OCI-LY3 (cell line): Measurements from ENCODE around the gene AMT.

Source experiments
- H2AFZ ChIP-seq: fragments of 200-600, 300-600 bp; shearing (Covaris generic); 2 replicates; pipeline ENCODE4 v1.6.0; 2014; ENCODE audit warnings: antibody characterized with exemption, low read depth, low read length
- H3K27ac ChIP-seq: fragments of 200-600, 300-600 bp; sonication (generic); 2 replicates; pipeline ENCODE4 v1.5.1; 2014; ENCODE audit warnings: mild to moderate bottlenecking, low read length, moderate library complexity, mixed read lengths
- H3K27me3 ChIP-seq: fragments of 200-600, 300-600 bp; sonication (generic); 2 replicates; pipeline ENCODE4 v1.6.1; 2014; ENCODE audit warnings: low read depth, low read length, mixed read lengths
- H3K36me3 ChIP-seq: fragments of 200-600, 300-600 bp; sonication (generic); replicated peaks from 2 replicates; pipeline ENCODE3; 2014; ENCODE audit warnings: low read depth, low read length, mixed read lengths
- H3K4me1 ChIP-seq: fragments of 300-600, 200-600 bp; sonication (generic); 2 replicates; pipeline ENCODE4 v1.6.1; 2014; ENCODE audit warnings: low read length, mixed read lengths
- H3K4me2 ChIP-seq: fragments of 200-600, 300-600 bp; sonication (generic); 2 replicates; pipeline ENCODE4 v1.6.1; 2014; ENCODE audit warnings: low read length, mixed read lengths
- H3K4me3 ChIP-seq: fragments of 300-600, 200-600 bp; sonication (generic); 2 replicates; pipeline ENCODE4 v1.5.1; 2014; ENCODE audit warnings: antibody characterized with exemption, mild to moderate bottlenecking, low read length, moderate library complexity
- H3K79me2 ChIP-seq: fragments of 300-600, 200-600 bp; shearing (Covaris generic); 2 replicates; pipeline ENCODE4 v1.6.1; 2014; ENCODE audit warnings: mild to moderate bottlenecking, low read length, mixed read lengths
- H3K9ac ChIP-seq: fragments of 300-600, 200-600 bp; shearing (Covaris generic); 2 replicates; pipeline ENCODE4 v1.6.0; 2014; ENCODE audit warnings: mild to moderate bottlenecking, low read length, moderate library complexity
- H3K9me3 ChIP-seq: fragments of 200-600, 300-600 bp; shearing (Covaris generic); 2 replicates; pipeline ENCODE4 v1.6.1; 2014; ENCODE audit warnings: low read length, mixed read lengths; ENCODE audit not compliant: insufficient read depth
- H4K20me1 ChIP-seq: fragments of 200-600, 300-600 bp; sonication (generic); 2 replicates; pipeline ENCODE4 v1.6.1; 2016; ENCODE audit warnings: low read length, mixed read lengths; ENCODE audit not compliant: insufficient read depth
- EZH2phosphoT487 ChIP-seq: fragments of 200-600 bp; shearing (Covaris generic); IDR thresholded peaks from 2 replicates; pipeline ENCODE4 v1.6.1; 2018; ENCODE audit warnings: antibody characterized with exemption, mixed run types, low read depth
- TF ChIP-seq, protein P1 (sequence below): fragments of 200-600, 300-600 bp; sonication (generic); IDR thresholded peaks from 2 replicates; pipeline ENCODE4 v1.5.1; 2014; ENCODE audit warnings: antibody characterized with exemption, low read length, low read depth

The AMT gene

GRCh38 chr3:49387721-49388120 is 34.6 kb downstream of the AMT start:
- H3K4me1 ChIP-seq: peaks cover 11% of the 10 kb centered on the region
- H3K79me2 ChIP-seq: peaks cover 99% of the 10 kb centered on the region
- no peak overlapping the region for H3K4me2 ChIP-seq
- no peak overlapping the region for H3K4me3 ChIP-seq
- no peak overlapping the region for H3K27ac ChIP-seq
- no peak overlapping the region for H3K9ac ChIP-seq
- H2AFZ ChIP-seq: no peak overlapping the region
- no peaks in the 10 kb centered on the region for H3K27me3 ChIP-seq
- TF ChIP-seq, protein P1, sequence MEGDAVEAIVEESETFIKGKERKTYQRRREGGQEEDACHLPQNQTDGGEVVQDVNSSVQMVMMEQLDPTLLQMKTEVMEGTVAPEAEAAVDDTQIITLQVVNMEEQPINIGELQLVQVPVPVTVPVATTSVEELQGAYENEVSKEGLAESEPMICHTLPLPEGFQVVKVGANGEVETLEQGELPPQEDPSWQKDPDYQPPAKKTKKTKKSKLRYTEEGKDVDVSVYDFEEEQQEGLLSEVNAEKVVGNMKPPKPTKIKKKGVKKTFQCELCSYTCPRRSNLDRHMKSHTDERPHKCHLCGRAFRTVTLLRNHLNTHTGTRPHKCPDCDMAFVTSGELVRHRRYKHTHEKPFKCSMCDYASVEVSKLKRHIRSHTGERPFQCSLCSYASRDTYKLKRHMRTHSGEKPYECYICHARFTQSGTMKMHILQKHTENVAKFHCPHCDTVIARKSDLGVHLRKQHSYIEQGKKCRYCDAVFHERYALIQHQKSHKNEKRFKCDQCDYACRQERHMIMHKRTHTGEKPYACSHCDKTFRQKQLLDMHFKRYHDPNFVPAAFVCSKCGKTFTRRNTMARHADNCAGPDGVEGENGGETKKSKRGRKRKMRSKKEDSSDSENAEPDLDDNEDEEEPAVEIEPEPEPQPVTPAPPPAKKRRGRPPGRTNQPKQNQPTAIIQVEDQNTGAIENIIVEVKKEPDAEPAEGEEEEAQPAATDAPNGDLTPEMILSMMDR: no peak
- TF ChIP-seq EZH2phosphoT487: no peak
- H3K9me3 ChIP-seq: no peaks in the 10 kb centered on the region
- peaks cover 24% of the 10 kb centered on the region for H3K36me3 ChIP-seq
- H4K20me1 ChIP-seq: peaks cover 91% of the 10 kb centered on the region

DNA sequence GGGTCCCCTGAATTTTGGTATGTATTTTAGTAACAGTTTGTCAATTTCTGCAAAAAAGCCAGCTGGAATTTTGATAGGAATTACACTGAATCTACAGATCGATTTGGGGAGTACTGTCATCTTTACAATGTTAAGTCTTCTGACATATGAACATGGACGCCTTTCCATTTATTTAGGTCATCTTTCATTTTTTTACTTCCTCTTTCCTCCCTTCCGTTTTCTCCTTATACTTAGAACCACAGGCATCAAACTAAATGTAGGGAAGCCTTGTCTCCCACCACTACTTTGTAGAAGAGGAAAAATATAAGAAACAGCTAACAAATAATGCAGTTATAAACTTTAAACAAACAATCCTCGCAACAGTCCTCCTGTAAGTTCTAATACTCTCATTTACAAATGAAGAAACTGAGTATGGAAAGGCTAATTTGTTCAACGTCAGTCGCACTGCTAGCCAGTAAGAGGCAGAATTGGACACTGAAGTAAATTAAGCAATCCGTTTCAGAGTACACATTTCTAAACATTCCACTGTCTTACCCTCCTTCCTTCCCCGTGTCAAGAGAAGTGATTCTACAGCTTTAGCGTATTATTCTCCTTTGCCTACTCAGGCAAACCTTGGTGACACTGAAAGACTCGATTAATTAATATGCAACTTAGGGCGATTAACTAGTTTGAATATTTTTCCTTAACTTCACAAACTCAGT is 36.1 kb downstream of the AMT start:
- Histone ChIP-seq H3K27ac (peak overlapping the region; percentile 7; the same call in 1 of the 2 replicates), H3K4me1 (peaks cover 11% of the 10 kb centered on the region), H3K9ac (no peak overlapping the region), H3K79me2 (peaks cover 99% of the 10 kb centered on the region), H2AFZ (no peak overlapping the region), H3K4me3 (no peak overlapping the region), H3K27me3 (no peaks in the 10 kb centered on the region), H3K4me2 (peak overlapping the region; percentile 36), H3K36me3 (peaks cover 22% of the 10 kb centered on the region), H4K20me1 (peaks cover 90% of the 10 kb centered on the region), H3K9me3 (no peaks in the 10 kb centered on the region)
- no peak for TF ChIP-seq EZH2phosphoT487
- TF ChIP-seq, protein P1: no peak

- Histone ChIP-seq H3K4me1 (peaks cover 11% of the 10 kb centered on the region), H3K79me2 (peaks cover 99% of the 10 kb centered on the region), H3K36me3 (peaks cover 21% of the 10 kb centered on the region), H3K4me3 (no peak overlapping the region), H4K20me1 (peaks cover 91% of the 10 kb centered on the region), H2AFZ (no peak overlapping the region), H3K27me3 (no peaks in the 10 kb centered on the region), H3K27ac (0 out of 2 replicates have a peak overlapping the region, but pooled peaks have one; percentile 7), H3K4me2 (peak overlapping the region; percentile 36), H3K9ac (no peak overlapping the region), H3K9me3 (no peaks in the 10 kb centered on the region)
- TF ChIP-seq, protein P1: no peak
- no peak for TF ChIP-seq EZH2phosphoT487
These were observed 36.7 kb downstream of the AMT start for GRCh38 chr3:49385617-49386016.

DNA sequence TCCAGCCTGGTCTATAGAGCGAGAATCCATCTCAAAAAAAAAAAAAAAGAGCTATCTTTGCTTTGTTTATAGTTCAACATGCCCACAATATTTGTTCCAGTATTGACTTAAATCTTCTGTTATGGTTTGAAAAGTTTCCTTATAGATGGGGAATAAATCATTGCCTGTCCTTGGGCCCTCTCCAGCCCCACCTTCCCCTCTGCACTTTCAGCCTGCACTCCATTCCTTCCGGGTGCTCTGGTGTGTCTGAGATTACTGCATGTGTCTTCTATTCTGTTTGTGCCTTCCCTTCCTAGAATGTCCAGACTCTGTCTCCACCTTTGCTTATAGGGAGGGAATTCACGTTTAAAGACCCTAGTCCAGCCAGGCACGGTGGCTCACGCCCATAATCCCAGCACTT is 38.9 kb downstream of the AMT start:
- Histone ChIP-seq H4K20me1 (peaks cover 87% of the 10 kb centered on the region), H3K4me2 (no peak overlapping the region), H3K9ac (no peak overlapping the region), H2AFZ (no peak overlapping the region), H3K36me3 (peaks cover 25% of the 10 kb centered on the region), H3K9me3 (no peaks in the 10 kb centered on the region), H3K27ac (no peak overlapping the region), H3K4me1 (peaks cover 11% of the 10 kb centered on the region), H3K79me2 (peaks cover 99% of the 10 kb centered on the region), H3K4me3 (no peak overlapping the region), H3K27me3 (no peaks in the 10 kb centered on the region)
- TF ChIP-seq, protein P1: no peak
- no peak for TF ChIP-seq EZH2phosphoT487
